HG02938 (cell line): ENCODE results near the gene EIF4A2.
"Not testable (repeated sequence)": the region's sequence is repeated elsewhere in the genome, so short reads cannot be mapped to it uniquely, and the experiment has no call there.

Source experiments
- ATAC-seq: cut with Tn5 transposase; IDR thresholded peaks from one replicate; pipeline ENCODE4 v1.9.1; 2021; ENCODE audit warnings: mild to moderate bottlenecking, moderate library complexity; ENCODE audit not compliant: unreplicated experiment

Gene EIF4A2

DNA sequence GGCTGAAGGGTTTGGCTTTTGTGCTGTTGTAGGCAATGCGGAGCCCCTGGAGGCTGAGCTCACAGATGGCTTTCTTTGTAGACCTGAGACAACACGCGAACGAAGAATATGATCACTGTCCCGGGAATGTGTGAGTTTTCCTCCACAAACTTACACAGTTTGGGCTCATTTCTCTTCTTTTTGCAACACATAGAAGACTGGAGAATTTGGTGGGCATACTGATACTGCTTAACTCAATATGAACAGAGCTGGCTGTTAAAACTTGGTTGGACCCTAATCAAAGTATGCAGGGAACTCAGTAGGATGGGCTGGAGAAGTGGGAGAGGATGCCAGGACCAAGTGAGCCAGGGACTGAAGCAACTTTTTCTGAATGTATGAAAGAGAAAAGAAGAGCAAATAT, 35.1 kb downstream of the EIF4A2 start:
- ATAC-seq, result no peak

DNA sequence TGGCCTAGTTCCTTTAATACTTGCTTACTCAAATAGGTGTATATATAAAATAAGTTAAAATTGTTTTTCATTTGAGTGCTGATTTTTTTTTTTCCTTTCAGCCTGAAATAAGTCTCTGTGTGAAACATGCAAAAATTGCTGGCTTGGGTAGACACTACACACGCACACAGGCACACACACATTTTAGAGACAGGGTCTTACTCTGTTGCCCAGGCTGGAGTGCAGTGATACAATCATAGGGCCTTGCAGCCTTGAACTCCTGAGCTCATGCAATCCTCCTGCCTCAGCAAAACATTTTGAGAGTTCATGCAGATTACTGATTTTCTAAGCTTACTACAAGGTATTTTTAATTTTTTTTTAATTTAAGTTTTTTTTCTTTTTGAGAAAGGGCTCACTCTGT, 35.6 kb downstream of the EIF4A2 start:
- ATAC-seq, result no peak

DNA sequence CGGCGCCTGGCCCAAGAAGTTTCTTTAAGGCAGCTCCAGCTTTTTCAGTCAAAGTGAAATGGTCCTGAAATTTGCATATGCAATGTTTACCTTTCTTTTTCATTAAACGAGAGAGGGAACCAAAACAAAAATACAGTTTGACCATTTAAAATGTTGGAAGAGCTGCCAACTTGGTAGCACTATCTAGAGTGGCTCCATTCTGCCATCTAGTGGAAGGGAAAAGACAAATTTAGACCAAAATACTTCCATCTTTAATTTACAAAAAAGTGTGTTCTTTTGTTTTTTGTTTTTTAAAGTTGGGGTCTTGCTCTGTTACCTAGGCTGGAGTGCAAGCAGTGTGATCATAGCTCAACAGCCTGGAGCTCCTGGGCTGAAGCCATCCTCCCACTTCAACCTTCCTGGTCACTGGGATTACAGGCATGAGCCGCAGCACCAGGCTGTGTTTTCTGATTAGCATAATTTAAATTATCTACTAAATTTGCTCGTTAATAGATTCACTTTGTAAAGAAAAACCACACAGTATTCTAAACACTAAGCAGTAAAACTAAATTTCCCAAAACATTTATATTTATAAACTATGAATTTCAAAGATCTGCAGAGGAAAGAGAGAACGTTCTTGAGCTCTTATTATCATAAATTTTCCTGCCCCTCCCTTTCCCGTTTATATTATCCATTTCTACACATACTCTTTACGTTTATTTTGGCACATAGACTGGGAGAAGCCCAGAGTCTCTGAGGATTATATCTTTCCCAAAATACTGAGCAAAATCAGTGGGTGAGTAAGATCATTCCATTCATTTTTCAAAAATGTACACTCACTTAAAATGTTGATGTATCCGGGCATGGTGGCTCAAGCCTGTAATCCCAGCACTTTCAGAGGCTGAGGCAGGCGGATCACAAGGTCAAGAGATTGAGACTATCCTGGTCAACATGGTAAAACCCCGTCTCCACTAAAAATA, 38.3 kb downstream of the EIF4A2 start:
- no peak for ATAC-seq

DNA sequence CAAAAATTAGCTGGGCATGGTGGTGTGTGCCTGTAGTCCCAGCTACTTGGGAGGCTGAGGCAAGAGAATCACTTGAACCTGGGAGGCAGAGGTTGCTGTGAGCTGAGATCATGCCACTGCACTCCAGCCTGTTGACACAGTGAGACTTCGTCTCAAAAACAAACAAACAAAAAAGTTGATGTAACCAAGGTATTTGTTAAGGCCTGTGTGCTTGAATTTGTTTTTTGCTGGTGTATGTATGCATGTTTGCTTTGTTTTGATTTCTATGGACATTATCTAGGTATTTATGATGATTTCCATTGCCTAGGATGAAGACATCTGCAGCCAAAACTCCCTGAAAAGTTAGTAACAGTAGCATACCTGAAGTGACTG, 39.0 kb downstream of the EIF4A2 start:
- ATAC-seq, result not testable (repeated sequence)

DNA sequence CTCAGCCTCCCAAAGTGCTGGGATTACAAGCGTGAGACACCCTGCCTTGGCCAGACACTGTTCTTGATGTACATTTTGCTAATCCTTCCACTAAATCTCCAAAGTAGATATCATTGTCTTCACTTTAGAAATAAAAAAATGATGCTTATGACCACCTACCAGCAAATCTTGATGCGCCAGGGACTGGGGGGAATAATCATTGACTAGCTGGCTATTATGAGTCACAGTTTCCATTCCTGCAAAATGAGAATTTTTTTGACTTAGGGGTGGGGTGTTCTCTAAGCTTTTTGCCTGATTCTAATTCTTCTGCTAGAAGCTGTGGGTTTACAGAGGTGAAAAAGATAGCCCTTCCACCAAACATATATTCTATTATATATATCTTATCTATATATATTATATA, 40.0 kb downstream of the EIF4A2 start:
- no peak for ATAC-seq

DNA sequence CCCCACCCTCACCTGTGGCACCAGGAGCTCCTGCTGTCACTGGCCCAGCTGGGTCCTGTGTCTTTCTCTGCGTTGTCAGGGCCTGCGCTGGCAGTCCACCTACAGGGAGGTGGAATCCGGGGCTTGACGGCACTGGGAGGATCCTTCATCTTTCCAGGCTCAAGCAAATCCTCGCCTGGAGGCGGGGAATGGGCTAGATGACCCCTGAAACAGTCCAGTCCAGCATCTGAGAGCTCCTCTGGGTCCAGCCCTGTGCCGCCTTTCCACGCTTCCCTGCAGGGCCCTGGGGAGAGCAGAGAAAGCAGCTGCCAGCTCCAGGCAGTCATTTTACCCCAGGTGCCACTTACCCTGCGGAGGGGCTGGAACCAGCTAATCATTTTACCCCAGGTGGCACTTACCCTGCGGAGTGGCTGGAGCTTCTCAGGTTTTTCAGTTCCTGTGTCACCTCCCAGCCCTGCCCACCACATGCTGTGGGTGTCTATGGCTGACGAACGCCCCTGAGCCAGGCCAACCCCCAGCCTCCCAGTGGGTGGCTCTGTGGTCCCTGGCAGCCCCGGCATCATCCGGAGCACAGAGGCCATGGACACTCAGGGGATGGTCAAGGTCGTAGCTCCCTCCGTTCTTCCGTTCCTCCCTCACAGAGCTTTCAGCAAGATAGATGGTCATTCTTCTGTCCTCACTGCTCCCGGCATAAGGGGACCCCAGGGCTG, 41.2 kb downstream of the EIF4A2 start:
- no peak for ATAC-seq

DNA sequence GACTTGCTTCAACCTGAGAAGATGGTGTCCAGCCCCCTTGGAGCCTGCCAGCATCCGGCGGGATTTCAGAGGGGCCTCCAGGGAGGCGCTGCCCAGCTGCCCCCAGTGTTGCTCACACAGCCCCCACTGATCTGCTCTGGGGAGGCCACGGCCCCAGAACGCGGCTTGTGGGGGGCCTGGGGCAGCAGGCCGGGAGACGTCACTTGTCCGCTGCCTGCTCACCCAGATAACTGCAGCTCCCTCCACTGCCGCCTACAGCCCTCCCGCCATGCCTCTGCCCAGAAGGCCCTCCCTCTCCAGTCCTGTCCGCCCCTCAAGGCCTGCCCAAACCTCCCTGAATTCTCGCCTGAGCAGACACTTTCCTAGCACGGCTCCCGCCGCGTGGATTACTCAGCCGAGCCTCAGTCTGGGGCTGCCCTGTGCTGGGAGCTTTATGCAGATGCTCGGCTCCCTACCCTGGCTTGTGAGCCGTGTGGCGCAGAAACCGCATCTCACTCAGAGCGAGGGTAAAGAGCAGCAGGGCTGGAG, 42.0 kb downstream of the EIF4A2 start:
- no peak for ATAC-seq

DNA sequence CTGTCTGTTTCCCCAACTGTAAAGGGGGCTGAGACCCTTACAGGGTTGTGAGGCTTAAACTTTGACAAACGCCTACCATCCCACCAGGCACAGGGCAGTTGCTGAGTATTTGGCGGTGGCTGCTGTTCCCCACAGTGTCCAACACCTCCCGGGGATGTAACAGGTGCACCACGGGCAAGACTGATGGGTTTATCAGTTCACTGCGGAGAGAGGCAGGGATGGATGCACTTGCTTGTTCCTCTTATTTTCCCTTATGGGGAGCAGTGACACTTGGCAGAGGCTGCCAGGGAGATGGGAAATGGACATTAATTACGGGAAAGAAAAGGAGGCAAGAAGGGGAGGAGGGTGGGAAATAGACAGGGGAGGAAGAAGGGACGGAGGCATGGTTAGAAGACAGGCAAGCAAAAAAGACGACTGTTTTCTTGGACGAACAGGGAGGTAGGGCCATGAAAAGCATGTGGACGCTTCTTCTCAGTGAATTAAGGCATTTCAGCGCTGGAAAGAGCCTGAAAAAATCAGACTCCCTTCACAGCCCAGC, 42.6 kb downstream of the EIF4A2 start:
- no peak for ATAC-seq

DNA sequence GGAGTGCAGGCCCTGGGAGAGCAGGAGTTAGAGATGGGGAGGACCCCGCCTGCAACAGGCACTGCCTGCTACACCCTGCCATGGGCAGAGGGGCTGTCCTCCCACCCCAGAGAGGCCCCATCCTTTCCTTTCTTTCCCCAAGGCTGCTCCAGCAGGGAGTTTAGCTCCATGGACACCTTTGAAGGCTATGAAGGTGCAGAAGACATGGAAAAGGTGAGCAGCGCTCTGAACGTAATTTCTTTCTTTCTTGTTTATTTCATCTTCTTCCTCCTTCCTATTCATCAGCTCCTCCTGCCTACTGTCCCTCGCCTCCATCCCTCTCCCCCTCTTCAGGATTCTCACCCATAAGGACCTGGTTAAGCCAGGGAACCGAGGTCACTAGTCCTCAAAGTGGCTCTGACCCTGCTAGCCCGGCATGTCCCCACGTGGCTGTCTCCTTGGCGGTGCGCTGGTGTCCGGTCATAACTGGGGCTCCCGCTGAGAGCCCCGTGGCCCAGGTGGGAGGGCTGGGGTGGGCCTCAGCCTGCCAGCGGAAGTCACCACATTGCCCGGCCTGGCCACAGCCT, 43.1 kb downstream of the EIF4A2 start:
- ATAC-seq, result no peak

DNA sequence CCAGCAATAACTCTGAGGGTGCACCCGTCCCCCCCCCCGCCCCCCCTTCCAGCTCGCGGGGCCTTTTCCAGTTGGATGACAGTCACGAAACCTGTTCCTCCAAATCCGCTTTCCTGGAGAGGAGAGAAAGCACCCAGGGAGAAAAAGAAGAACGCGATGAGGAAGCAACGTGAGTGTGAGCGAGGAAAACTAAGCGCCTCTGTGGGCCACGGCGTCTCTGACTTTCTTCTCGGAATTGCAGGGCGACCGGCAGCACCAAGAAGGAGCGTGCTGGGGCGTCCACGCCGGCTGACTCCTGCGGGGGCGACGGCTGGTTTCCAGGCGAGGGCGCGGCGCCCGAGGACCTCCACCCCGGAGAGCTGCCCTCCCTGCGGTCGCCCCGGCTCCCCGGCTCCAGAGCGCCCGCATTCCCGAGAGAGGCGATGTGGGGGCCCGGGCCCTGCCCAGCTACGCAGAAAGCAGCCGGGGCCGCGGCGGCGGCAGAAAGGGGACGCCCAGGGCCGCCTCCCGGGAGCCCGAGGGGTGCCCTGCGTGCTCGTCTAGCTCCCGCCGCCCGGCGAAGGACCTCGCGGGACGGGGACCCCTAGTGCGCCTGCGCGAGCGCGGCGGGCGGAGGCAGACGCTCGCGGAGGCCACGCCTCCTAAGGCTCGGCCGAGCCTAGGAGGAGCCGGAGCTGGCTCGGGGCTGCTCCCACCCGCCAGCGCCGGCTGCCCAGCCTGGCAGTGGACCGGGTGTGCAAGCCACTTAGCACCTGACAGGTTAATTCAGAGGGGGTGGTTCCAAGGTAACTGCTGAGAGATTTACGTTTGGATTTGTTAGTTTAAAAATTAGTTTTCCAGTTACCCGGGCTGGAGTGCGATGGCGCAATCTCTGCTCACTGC, 43.8 kb downstream of the EIF4A2 start:
- ATAC-seq, result peak; percentile 69

DNA sequence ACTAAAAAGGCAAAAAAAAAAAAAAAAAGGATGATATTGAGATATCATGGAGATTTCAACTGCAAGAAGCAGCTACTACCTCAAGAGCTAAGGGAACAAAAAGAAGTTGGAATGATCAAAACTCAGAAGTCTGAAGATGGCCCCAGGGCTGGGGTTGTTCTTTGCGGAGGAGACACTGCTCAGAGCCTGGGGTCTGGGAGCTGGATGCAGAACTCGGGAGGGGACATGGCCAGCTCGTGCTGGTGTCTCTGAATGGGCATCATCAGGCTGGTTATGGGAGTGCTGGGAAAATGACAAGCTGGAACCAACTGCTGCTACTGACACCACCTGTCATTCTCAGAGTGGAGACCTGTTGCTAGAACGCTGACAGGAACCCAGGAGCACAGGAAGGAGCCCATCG, 45.0 kb downstream of the EIF4A2 start:
- ATAC-seq, result no peak

DNA sequence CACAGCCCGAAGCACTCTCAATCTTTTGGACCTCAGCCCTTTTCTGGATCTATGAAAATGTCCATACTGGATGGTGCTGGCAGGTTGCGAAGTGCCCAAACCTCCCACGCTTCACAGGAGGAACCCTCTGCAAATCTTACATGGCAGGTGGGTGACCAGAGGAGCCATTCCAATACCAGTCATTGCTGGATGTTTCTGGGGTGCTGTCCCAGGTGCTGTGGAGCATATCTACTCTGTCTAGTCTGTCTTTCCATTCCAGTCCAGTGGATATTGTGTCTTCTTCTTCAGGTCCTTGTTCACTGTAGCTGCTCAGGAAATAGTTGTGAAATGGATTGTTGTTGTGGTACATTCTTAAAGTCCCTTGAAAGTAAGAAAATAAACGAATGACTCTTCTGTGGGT, 48.4 kb downstream of the EIF4A2 start:
- ATAC-seq, result no peak

DNA sequence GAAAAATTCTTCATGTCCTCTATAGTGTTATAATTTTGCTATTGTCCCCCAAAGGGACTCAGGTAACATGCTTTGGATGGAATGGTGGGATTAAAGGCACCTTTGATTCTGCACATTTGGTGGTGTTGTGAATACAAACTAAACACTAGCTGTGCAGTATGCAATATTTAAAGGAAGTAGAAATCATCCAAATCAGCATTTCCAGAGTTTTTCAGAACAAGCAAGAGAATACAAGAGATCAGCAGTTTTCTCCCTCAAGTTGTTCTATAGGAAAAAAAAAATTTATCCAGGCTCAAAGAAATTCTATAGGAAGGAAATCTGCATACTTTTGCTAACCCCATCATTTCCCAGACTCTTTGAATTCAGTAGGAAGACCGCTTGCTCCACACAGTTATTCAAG, 48.9 kb downstream of the EIF4A2 start:
- ATAC-seq, result no peak
